ENCODE measurements around the gene EPHB1. TPM values are rescaled to one million over a fixed set of nuclear protein-coding genes. Genes with fewer than 3 reads are reported as not detected.

The EPHB1 gene
- polyA plus RNA-seq, 1 experiment: 0.11 TPM

GRCh38 chr3:134860141-134860540 lies 65.1 kb downstream of the EPHB1 start:
- ChIA-PET CTCF (no interaction called here), POLR2A (no interaction called here)

GRCh38 chr3:134863915-134864314 lies 68.9 kb downstream of the EPHB1 start:
- Histone ChIP-seq H3K27ac (ENCODE audit: low read depth, low read length) (no peak overlapping the region), H3K4me3 (ENCODE audit: low read depth, low read length) (no peak overlapping the region), H3K9me3 (ENCODE audit: control insufficient read depth, insufficient read depth, low read length) (no peaks in the 10 kb centered on the region), H3K27me3 (ENCODE audit: control insufficient read depth, insufficient read depth, low read length) (no peaks in the 10 kb centered on the region)
- DNase-seq (ENCODE audit: low read depth, low spot score): no peak
- POLR2A ChIA-PET: no interaction called here
- CTCF ChIA-PET: no interaction called here
- no peak for TF ChIP-seq CTCF (IDR thresholded peaks at IDR 0.05; ENCODE audit: low read depth, low read length)

More at GRCh38 chr3:134860141-134860540, 65.1 kb downstream of the EPHB1 start:
- Histone ChIP-seq H3K9me3 (ENCODE audit: control insufficient read depth, insufficient read depth, low read length) (no peaks in the 10 kb centered on the region), H3K4me3 (ENCODE audit: low read depth, low read length) (no peak overlapping the region), H3K27me3 (ENCODE audit: control insufficient read depth, insufficient read depth, low read length) (peaks cover 3% of the 10 kb centered on the region), H3K27ac (ENCODE audit: low read depth, low read length) (no peak overlapping the region)
- no peak for DNase-seq (ENCODE audit: low read depth, low spot score)
- TF ChIP-seq CTCF (IDR thresholded peaks at IDR 0.05; ENCODE audit: low read depth, low read length): no peak

- Histone ChIP-seq H3K27ac (ENCODE audit: low read depth, low read length) (no peak overlapping the region), H3K4me3 (ENCODE audit: low read depth, low read length) (no peak overlapping the region), H3K9me3 (ENCODE audit: control insufficient read depth, insufficient read depth, low read length) (no peaks in the 10 kb centered on the region), H3K27me3 (ENCODE audit: control insufficient read depth, insufficient read depth, low read length) (no peaks in the 10 kb centered on the region)
- POLR2A ChIA-PET: no interaction called here
- no peak for DNase-seq (ENCODE audit: low read depth, low spot score)
- CTCF ChIA-PET: no interaction called here
- no peak for TF ChIP-seq CTCF (IDR thresholded peaks at IDR 0.05; ENCODE audit: low read depth, low read length)
These were observed 69.6 kb downstream of the EPHB1 start for GRCh38 chr3:134864636-134865035.

GRCh38 chr3:134867277-134867676 lies 72.2 kb downstream of the EPHB1 start:
- H3K4me3 ChIP-seq (ENCODE audit: low read depth, low read length): no peak overlapping the region
- H3K9me3 ChIP-seq (ENCODE audit: control insufficient read depth, insufficient read depth, low read length): no peaks in the 10 kb centered on the region
- H3K27ac ChIP-seq (ENCODE audit: low read depth, low read length): no peak overlapping the region
- no peak for DNase-seq (ENCODE audit: low read depth, low spot score)
- POLR2A ChIA-PET: no interaction called here
- CTCF ChIA-PET: no interaction called here
- no peaks in the 10 kb centered on the region for H3K27me3 ChIP-seq (ENCODE audit: control insufficient read depth, insufficient read depth, low read length)
- TF ChIP-seq CTCF (IDR thresholded peaks at IDR 0.05; ENCODE audit: low read depth, low read length): no peak

GRCh38 chr3:134869153-134869726 lies 74.2 kb downstream of the EPHB1 start:
- ChIA-PET CTCF (no interaction called here), POLR2A (no interaction called here)

More at GRCh38 chr3:134869153-134869726, 74.2 kb downstream of the EPHB1 start:
- no peak for TF ChIP-seq CTCF (IDR thresholded peaks at IDR 0.05; ENCODE audit: low read depth, low read length)
- Histone ChIP-seq H3K9me3 (ENCODE audit: control insufficient read depth, insufficient read depth, low read length) (no peaks in the 10 kb centered on the region), H3K27me3 (ENCODE audit: control insufficient read depth, insufficient read depth, low read length) (no peaks in the 10 kb centered on the region), H3K27ac (ENCODE audit: low read depth, low read length) (no peak overlapping the region), H3K4me3 (ENCODE audit: low read depth, low read length) (no peak overlapping the region)
- DNase-seq (ENCODE audit: low read depth, low spot score): no peak
